MV-4-11 (cell line): ENCODE data around the gene PXDC1.
"Not testable (repeated sequence)": the region's sequence is repeated elsewhere in the genome, so short reads cannot be mapped to it uniquely, and the experiment has no call there.

Experiments used
- DNase-seq: peaks from one replicate; lab custom pipeline; 2025; lab: John Stamatoyannopoulos, UW

Gene PXDC1

GRCh38 chr6:3762359-3762758 lies 10.8 kb upstream of the PXDC1 start:
- no peak for DNase-seq

- no peak for DNase-seq
Measured at GRCh38 chr6:3761989-3762270, 10.4 kb upstream of the PXDC1 start.

GRCh38 chr6:3759646-3760232 lies 8.2 kb upstream of the PXDC1 start:
- no peak for DNase-seq

- no peak for DNase-seq
Measured at GRCh38 chr6:3758842-3759144, 7.3 kb upstream of the PXDC1 start.

GRCh38 chr6:3757998-3758841 lies 6.7 kb upstream of the PXDC1 start:
- DNase-seq: not testable (repeated sequence)

GRCh38 chr6:3757241-3757641 lies 5.7 kb upstream of the PXDC1 start:
- no peak for DNase-seq

- no peak for DNase-seq
Measured at GRCh38 chr6:3756546-3756945, 5.0 kb upstream of the PXDC1 start.

- no peak for DNase-seq
Measured at GRCh38 chr6:3755637-3756545, 4.4 kb upstream of the PXDC1 start.

- DNase-seq: no peak
Measured at GRCh38 chr6:3754776-3755175, 3.3 kb upstream of the PXDC1 start.

- DNase-seq: not testable (repeated sequence)
Measured at GRCh38 chr6:3754032-3754725, 2.7 kb upstream of the PXDC1 start.

- no peak for DNase-seq
Measured at GRCh38 chr6:3753228-3753835, 1.8 kb upstream of the PXDC1 start.

GRCh38 chr6:3752531-3753227 lies 1.2 kb upstream of the PXDC1 start:
- DNase-seq: no peak

- peak; percentile 26 for DNase-seq
Measured at GRCh38 chr6:3751730-3752530, 417 bp upstream of the PXDC1 start.

- no peak for DNase-seq
Measured at GRCh38 chr6:3750317-3751076, 1.0 kb downstream of the PXDC1 start.

GRCh38 chr6:3749977-3750316 lies 1.6 kb downstream of the PXDC1 start:
- no peak for DNase-seq

- DNase-seq: no peak
Measured at GRCh38 chr6:3749067-3749841, 2.3 kb downstream of the PXDC1 start.

- peak; percentile 34 for DNase-seq
Measured at GRCh38 chr6:3748208-3749066, 3.1 kb downstream of the PXDC1 start.

GRCh38 chr6:3747100-3747737 lies 4.3 kb downstream of the PXDC1 start:
- no peak for DNase-seq
